K562 (cell line): ENCODE results near the gene RYR1. TPM values are rescaled to one million over a fixed set of nuclear protein-coding genes. Genes with fewer than 3 reads are reported as not detected.

Experiments
- AFF4 ChIP-seq: sonication (generic); formaldehyde crosslinking; IDR thresholded peaks from 2 replicates; pipeline ENCODE4 v1.8.0; 2023; ENCODE audit warnings: mild to moderate bottlenecking, missing genetic modification reagents
- CHD7 ChIP-seq: fragments of 200-600 bp; sonication (generic); IDR thresholded peaks from one replicate; pipeline ENCODE4 v1.6.1; 2012; ENCODE audit warnings: mild to moderate bottlenecking, low read depth, low read length, inconsistent platforms
- NR1H2 ChIP-seq: sonication (generic); formaldehyde crosslinking; IDR thresholded peaks from 2 replicates; pipeline ENCODE4 v1.4.0; 2020; ENCODE audit warnings: mild to moderate bottlenecking, missing genetic modification reagents
- polyA plus RNA-seq, 8 experiments: library from polyadenylated mRNA; depleted of rRNA in 4 of 8; stranded (reverse) in 5 of 8; unstranded in 3 of 8; fragments of >200 nt; fragmentation: Nextera tagmentation in 2 of 8; fragmentation: Illumina TruSeq in 1 of 8; extraction: Ambion mirVana in 2 of 8; extraction: Trizol in 1 of 8; gene quantifications; 2 replicates each; pipeline versions ENCODE4 v1.2.1 to v1.2.3, GENCODE V29; 2011 to 2014; ENCODE audit warnings: inconsistent platforms in 1 of 8, missing spikeins in 1 of 8
- total RNA-seq, 7 experiments: library from RNA; depleted of rRNA in 6 of 7; stranded (reverse); fragments of >200 nt in 6 of 7; fragmentation: Illumina TruSeq in 2 of 7; extraction: Trizol in 2 of 7; gene quantifications; 2 replicates each; pipeline versions ENCODE4 v1.2.1 to v1.2.3, GENCODE V29; 2011 to 2021; ENCODE audit warnings: low replicate concordance in 1 of 7

RYR1 gene
- total and polyA plus RNA-seq, 9 of the 15 experiments (the other 6 are each of a cell fraction or from before 2014, with no cell fraction given) = 0.11 to 7.4 (median 3.7) TPM

- TF ChIP-seq CHD7 (no peak), NR1H2 (CRISPR knock-in tag) (no peak), AFF4 (CRISPR knock-in tag) (no peak)
Observed at GRCh38 chr19:38571682-38572081, 138.2 kb downstream of the RYR1 start (continued).
